Choroid plexus epithelial cell (primary cell): Measurements from ENCODE around the gene ATP13A3.
A peak's percentile ranks its signal among the peaks of the same experiment; 100 is the strongest.
"Not testable (repeated sequence)": the region's sequence is repeated elsewhere in the genome, so short reads cannot be mapped to it uniquely, and the experiment has no call there.

Source experiments
- DNase-seq: peaks from one replicate; pipeline ENCODE4 v3.0.0-alpha.2; 2010; ENCODE audit warnings: low read depth
- H3K4me3 ChIP-seq: 2 replicates; pipeline ENCODE4 v1.5.1; 2011; ENCODE audit warnings: low read depth, mild to moderate bottlenecking, control low read depth, low read length, moderate library complexity
- CTCF ChIP-seq: conservative IDR thresholded peaks from 2 replicates; pipeline ENCODE4 v1.5.1; 2011; ENCODE audit warnings: low read depth, mild to moderate bottlenecking, control low read depth, inconsistent platforms, low read length, moderate library complexity

The ATP13A3 gene

GRCh38 chr3:194500198-194500597 lies 13.4 kb upstream of the ATP13A3 start:
- no peak for DNase-seq
- H3K4me3 ChIP-seq: no peak overlapping the region
- no peak for TF ChIP-seq CTCF

- not testable (repeated sequence) for DNase-seq, H3K4me3 ChIP-seq
These were observed 12.7 kb upstream of the ATP13A3 start for GRCh38 chr3:194499516-194499915.

GRCh38 chr3:194497799-194498575 lies 11.2 kb upstream of the ATP13A3 start:
- no peak for TF ChIP-seq CTCF
- no peak overlapping the region for H3K4me3 ChIP-seq
- DNase-seq: no peak

GRCh38 chr3:194496217-194496919 lies 9.6 kb upstream of the ATP13A3 start:
- TF ChIP-seq CTCF: no peak
- DNase-seq: no peak
- no peak overlapping the region for H3K4me3 ChIP-seq

GRCh38 chr3:194494951-194495374 lies 8.2 kb upstream of the ATP13A3 start:
- TF ChIP-seq CTCF: no peak
- no peak overlapping the region for H3K4me3 ChIP-seq
- DNase-seq: no peak

GRCh38 chr3:194493995-194494927 lies 7.5 kb upstream of the ATP13A3 start:
- DNase-seq: peak; percentile 86
- H3K4me3 ChIP-seq: not testable (repeated sequence)

- TF ChIP-seq CTCF: no peak
- H3K4me3 ChIP-seq: no peak overlapping the region
- DNase-seq: no peak
These were observed 5.2 kb upstream of the ATP13A3 start for GRCh38 chr3:194492001-194492400.
